CD4-positive, alpha-beta T cell (primary cell): ENCODE results near the gene TUT4. TPM values are rescaled to one million over a fixed set of nuclear protein-coding genes. Genes with fewer than 3 reads are reported as not detected.

Experiments
- ATAC-seq: fragments of 200-7000 bp; cut with Tn5 transposase; one replicate; pipeline ENCODE4 v1.10.0; 2022; ENCODE audit warnings: mild to moderate bottlenecking; ENCODE audit not compliant: poor library complexity
- CTCF ChIA-PET: fragments of 350-600 bp; sonication (Branson Sonifier 250); formaldehyde crosslinking; loops from one replicate; lab custom pipeline; 2021; ENCODE audit warnings: antibody characterized with exemption, inconsistent platforms; lab: Charles Lee
- POLR2A ChIA-PET: fragments of 350-600 bp; sonication (Branson Sonifier 250); formaldehyde crosslinking; loops from one replicate; lab custom pipeline; 2021; ENCODE audit warnings: antibody characterized with exemption, inconsistent platforms; lab: Charles Lee
- DNase-seq, 14 experiments: peaks; one replicate each; pipeline ENCODE4 v3.0.0-alpha.2; 2013 to 2020; ENCODE audit warnings: mixed read lengths in 2 of 14
- H3K27ac ChIP-seq, 2 donors: one replicate each; pipeline versions ENCODE4 v1.5.1 to v1.7.0; 2013; ENCODE audit warnings: low read length in 2 of 2, low read depth in 1 of 2, mild to moderate bottlenecking in 1 of 2
- H3K27me3 ChIP-seq, 2 experiments: 1 replicate in 1 of 2; 2 replicates in 1 of 2; pipeline versions ENCODE4 v1.6.1 to v1.7.0; 2013; ENCODE audit warnings: low read length in 2 of 2, control low read depth in 1 of 2, mild to moderate bottlenecking in 1 of 2, moderate library complexity in 1 of 2; ENCODE audit not compliant: insufficient read depth in 2 of 2, control insufficient read depth in 1 of 2
- H3K36me3 ChIP-seq: one replicate; pipeline ENCODE4 v1.6.1; 2013; ENCODE audit warnings: low read length, control low read depth; ENCODE audit not compliant: insufficient read depth
- H3K4me1 ChIP-seq: one replicate; pipeline ENCODE4 v1.6.1; 2013; ENCODE audit warnings: low read length, control low read depth; ENCODE audit not compliant: insufficient read depth
- H3K4me3 ChIP-seq: one replicate; pipeline ENCODE4 v1.5.1; 2013; ENCODE audit warnings: mild to moderate bottlenecking, low read length, moderate library complexity
- H3K9me3 ChIP-seq, 2 experiments: 1 replicate in 1 of 2; 2 replicates in 1 of 2; pipeline versions ENCODE4 v1.6.1 to v1.7.0; 2013; ENCODE audit warnings: low read length in 2 of 2, mild to moderate bottlenecking in 2 of 2, control low read depth in 1 of 2, moderate library complexity in 1 of 2; ENCODE audit not compliant: control insufficient read depth in 1 of 2, insufficient read depth in 1 of 2
- H3K27ac Mint-ChIP-seq: one replicate; pipeline ENCODE4 v1.8.0; 2020; ENCODE audit warnings: mixed read lengths
- H3K27me3 Mint-ChIP-seq: one replicate; pipeline ENCODE4 v1.8.0; 2021; ENCODE audit warnings: mixed read lengths
- H3K36me3 Mint-ChIP-seq: one replicate; pipeline ENCODE4 v1.8.0; 2021; ENCODE audit warnings: low read depth, mixed read lengths
- H3K4me1 Mint-ChIP-seq: one replicate; pipeline ENCODE4 v1.8.0; 2021; ENCODE audit warnings: low read depth, mixed read lengths
- H3K4me3 Mint-ChIP-seq: one replicate; pipeline ENCODE4 v1.8.0; 2020; ENCODE audit warnings: mild to moderate bottlenecking, mixed read lengths
- H3K9me3 Mint-ChIP-seq: one replicate; pipeline ENCODE4 v1.8.0; 2020; ENCODE audit warnings: mixed read lengths
- CTCF ChIP-seq: fragments of 200-600 bp; IDR thresholded peaks from one replicate; pipeline ENCODE4 v1.8.0; 2022; ENCODE audit warnings: antibody characterized with exemption, mild to moderate bottlenecking
- intact Hi-C, 2 experiments: fragments of 100-400 bp; cut with DNase I in 1 of 2; cut with micrococcal nuclease in 1 of 2; formaldehyde crosslinking; loops; one replicate each; pipeline versions ENCODE4 v1.15.1 to v1.9.0; 2023 to 2025; cut with DNase I, micrococcal nuclease
- total RNA-seq, 174 experiments: library from RNA in 2 of 174; stranded (reverse) in 2 of 174; gene quantifications; one replicate each; pipeline ENCODE4 v1.2.3 and lab custom pipeline; 2021 to 2026

The TUT4 gene
- total RNA-seq, 2 experiments from 2014 or later = 141 to 147 TPM

DNA sequence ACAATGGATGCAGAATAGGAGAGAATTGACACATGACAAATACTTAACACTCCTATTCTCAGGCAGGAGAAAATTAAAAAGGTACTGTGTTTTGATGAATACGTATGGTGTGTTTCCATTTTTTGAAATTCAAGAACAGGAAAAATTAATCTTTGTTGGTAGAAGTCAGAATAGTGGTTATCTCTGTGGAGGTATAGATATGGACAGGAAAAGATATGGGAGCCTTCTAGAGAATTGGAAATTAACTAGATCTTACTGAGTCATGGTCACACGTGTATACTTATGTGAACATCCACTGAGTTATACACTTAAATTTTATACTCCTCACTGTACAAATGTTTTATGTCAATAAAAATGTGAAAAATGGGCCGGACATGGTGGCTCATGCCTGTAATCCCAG, 9.9 kb upstream of the TUT4 start:
- POLR2A ChIA-PET = no interaction called here
- no peak for ATAC-seq
- Mint-ChIP-seq H3K4me3 (no peak overlapping the region), H3K9me3 (no peaks in the 10 kb centered on the region), H3K27me3 (no peaks in the 10 kb centered on the region), H3K4me1 (peaks cover 3% of the 10 kb centered on the region), H3K27ac (no peak overlapping the region), H3K36me3 (no peaks in the 10 kb centered on the region)
- intact Hi-C loops = no loop called here
- no peak for TF ChIP-seq CTCF
- Histone ChIP-seq H3K27ac (no peak overlapping the region), H3K9me3 (no peaks in the 10 kb centered on the region), H3K27me3 (no peaks in the 10 kb centered on the region), H3K4me1 (no peaks in the 10 kb centered on the region), H3K36me3 (no peaks in the 10 kb centered on the region), H3K4me3 (no peak overlapping the region)
- no peak for DNase-seq
- CTCF ChIA-PET = no interaction called here

GRCh38 chr1:52559875-52560274, 7.0 kb upstream of the TUT4 start:
- Mint-ChIP-seq H3K9me3 (no peaks in the 10 kb centered on the region), H3K36me3 (no peaks in the 10 kb centered on the region), H3K4me3 (no peak overlapping the region), H3K27me3 (no peaks in the 10 kb centered on the region), H3K27ac (no peak overlapping the region), H3K4me1 (peaks cover 10% of the 10 kb centered on the region)
- ATAC-seq (no peak), DNase-seq (no peak)
- H3K27ac ChIP-seq = no peak overlapping the region
- intact Hi-C loops = loop anchor here in 1 of 2 experiments (5.0 kb wide), 1 partner anchor 38 kb away; no protein-coding TSS in a partner anchor
- ChIA-PET POLR2A (no interaction called here), CTCF (no interaction called here)
- no peak overlapping the region for H3K4me3 ChIP-seq
- H3K36me3 ChIP-seq = no peaks in the 10 kb centered on the region
- H3K27me3 ChIP-seq = no peaks in the 10 kb centered on the region
- no peaks in the 10 kb centered on the region for H3K9me3 ChIP-seq
- no peak for TF ChIP-seq CTCF
- H3K4me1 ChIP-seq = no peaks in the 10 kb centered on the region

GRCh38 chr1:52558941-52559340, 6.0 kb upstream of the TUT4 start:
- Histone ChIP-seq H3K27ac (no peak overlapping the region), H3K4me3 (no peak overlapping the region), H3K27me3 (no peaks in the 10 kb centered on the region), H3K4me1 (peaks cover 6% of the 10 kb centered on the region), H3K36me3 (no peaks in the 10 kb centered on the region), H3K9me3 (no peaks in the 10 kb centered on the region)
- no peaks in the 10 kb centered on the region for H3K9me3 Mint-ChIP-seq
- H3K4me3 Mint-ChIP-seq = no peak overlapping the region
- no peaks in the 10 kb centered on the region for H3K27me3 Mint-ChIP-seq
- intact Hi-C loops = loop anchor here in 1 of 2 experiments (5.0 kb wide), 1 partner anchor 37 kb away; no protein-coding TSS in a partner anchor
- no peak for TF ChIP-seq CTCF
- CTCF ChIA-PET = no interaction called here
- H3K36me3 Mint-ChIP-seq = no peaks in the 10 kb centered on the region
- DNase-seq = no peak
- no peak for ATAC-seq
- POLR2A ChIA-PET = no interaction called here
- no peak overlapping the region for H3K27ac Mint-ChIP-seq
- peaks cover 19% of the 10 kb centered on the region for H3K4me1 Mint-ChIP-seq
